Endothelial cell of hepatic sinusoid (primary cell): ENCODE data around the gene NKD1.

Experiments used
- in situ Hi-C: cut with HindIII; loops from 2 replicates; pipeline ENCODE4 v1.10.0; 2017; ENCODE audit warnings: low sequenced_read_pairs

The NKD1 gene

DNA sequence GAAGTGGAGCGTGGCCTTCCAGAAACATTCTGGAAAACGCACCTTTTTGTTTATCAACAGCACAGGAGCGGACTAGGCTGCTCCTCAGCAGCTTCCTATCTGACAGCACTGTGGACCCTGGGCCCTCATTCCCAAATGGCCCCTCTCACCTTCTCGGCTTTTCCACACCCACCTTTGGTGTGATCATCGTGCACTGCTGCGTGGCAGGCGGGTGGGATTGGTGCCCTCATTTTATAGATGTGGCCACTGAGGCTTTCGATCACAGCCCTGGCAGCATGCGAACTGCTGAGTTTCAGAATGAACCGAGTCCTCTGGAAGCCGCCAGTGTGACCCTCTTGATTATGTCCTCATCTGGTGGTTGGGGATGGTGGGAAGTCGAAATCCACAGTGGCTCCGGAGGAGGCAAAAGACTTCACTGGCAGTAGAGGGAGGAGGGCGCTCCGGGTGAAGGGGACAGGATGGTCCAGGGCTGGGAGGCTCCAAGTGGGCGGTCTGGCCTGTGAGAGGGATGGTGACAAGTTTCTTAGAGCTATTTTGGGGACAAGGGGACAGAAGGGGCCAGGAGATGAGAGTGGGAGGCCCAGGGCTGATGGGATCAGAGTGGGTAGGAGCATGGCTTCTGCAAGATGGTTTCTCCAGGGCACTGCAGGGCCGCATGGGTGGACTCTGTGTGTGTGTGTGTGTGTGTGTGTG is 49.5 kb downstream of the NKD1 start:
- in situ Hi-C loops: no loop called here

DNA sequence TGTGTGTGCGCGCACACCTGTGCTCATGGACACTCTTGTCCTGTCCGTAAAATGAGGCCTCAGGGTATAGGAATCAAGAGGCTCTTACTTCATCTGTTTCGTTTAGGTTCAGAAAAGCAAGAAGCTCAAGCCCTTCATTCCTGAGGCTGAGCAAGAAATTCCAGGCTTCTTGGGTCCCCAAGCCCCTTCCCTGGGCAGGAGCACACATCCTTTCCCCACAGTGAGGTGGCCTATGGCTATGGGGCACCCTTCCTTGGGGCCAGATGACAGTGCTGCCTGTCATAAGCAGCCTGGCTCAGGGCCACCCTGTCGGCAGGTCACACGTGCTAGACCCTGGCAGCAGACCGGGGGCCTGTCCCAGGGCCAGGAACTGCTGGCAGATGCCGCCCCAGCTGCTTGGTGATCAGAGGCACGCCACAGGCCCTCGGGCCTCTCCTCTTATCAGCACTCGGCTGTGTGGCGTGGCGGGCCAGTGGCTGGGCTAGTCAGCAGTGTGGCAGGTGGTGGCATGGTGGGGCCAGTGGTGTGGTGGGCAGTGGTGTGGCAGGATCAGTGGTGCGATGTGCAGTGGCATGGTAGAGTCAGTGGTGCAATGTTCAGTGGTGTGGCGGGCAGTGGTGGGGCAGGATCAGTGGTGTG is 50.2 kb downstream of the NKD1 start:
- in situ Hi-C loops: no loop called here

DNA sequence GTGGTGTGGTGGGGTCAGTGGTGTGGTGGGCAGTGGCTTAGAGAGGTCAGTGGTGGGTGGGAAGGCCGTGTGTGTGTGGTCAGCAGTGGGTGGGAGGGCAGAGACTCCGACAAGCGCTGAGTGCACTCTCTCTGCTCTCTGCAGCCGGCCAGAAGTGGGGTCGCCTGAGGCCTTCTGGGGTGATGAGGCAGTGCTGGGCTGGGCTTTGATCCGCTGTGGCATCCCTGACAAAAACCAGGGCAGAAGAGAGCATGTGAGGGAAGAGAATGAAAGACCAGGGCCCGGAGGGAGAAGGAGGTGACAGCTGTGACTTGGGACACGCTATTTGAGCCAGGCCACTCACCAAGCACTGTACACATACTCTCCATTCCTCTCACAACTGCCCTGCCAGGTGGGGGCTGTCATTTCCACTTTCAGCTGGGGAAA is 50.8 kb downstream of the NKD1 start:
- in situ Hi-C loops: no loop called here

DNA sequence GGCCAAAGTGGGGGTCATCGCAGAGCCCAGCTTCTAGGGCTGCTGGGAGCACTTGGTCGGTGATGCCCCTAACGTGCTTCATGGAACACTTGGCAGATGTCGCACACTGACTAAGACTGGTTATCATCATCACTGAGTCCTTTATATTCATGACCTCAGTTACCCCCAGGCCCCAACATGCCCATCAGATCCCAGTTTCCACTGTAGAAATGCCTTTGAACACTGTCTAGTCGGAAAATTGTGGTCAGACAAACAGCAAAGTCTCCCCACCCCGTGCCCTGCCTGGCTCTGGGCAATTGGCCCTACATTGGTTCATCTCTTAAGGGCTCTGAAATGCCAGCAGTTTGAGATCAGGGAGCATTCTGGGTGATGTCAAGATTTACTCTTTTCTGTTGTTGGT is 51.3 kb downstream of the NKD1 start:
- in situ Hi-C loops: no loop called here

DNA sequence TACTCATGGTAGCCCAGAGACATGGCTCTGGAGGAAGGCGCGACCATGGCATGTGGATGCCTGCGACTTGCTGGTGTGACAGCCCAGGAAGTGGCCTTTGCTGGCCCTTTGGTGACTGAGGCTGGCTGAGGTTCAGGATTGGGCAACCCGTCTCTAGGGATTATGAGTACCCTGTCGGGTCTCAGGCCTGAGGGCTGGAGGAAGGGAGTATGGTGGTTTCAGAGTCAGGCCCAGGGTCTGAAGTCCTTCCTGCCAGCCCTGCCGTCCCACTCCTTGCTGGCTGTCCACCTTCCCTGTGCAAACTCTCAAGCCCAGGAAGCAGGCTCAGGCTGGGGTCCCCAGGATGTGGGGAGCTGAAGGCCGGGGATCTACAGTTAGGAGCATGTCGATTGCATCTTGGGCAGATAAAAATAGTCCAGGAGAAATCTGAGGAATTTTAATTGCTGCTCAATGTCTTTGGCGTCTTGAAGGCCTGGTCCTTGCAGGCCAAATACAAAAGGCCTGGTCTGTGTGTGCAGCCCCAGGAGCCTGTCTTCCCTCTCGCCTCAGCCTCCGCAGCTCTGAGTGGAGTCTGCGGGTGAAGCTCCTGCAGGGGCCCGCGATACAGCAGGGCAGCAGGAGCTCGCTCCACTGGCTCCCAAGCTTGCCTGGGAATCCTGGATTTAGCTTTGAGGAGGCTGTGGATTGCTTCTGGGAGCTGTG is 52.5 kb downstream of the NKD1 start:
- in situ Hi-C loops: no loop called here

DNA sequence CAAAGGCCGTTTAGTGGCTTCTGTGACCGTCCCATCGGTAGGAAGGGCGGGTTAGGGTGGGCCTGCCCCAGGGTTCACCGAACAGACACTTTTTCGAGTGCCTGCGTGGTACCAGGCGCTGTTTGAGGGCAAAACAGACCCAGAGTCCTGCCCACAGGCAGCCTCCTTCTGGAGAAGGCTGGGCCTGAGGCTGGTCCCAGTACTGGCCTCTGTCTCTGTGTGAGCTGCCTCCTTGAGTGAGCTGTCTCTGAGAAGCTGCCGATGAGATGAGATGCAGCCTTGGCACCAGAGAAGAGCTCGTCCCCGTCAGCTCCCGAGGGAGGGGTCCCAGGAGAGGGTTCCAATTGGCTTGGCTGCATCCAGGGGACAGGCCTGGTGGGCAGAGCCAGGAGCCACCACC is 53.1 kb downstream of the NKD1 start:
- in situ Hi-C loops: no loop called here

DNA sequence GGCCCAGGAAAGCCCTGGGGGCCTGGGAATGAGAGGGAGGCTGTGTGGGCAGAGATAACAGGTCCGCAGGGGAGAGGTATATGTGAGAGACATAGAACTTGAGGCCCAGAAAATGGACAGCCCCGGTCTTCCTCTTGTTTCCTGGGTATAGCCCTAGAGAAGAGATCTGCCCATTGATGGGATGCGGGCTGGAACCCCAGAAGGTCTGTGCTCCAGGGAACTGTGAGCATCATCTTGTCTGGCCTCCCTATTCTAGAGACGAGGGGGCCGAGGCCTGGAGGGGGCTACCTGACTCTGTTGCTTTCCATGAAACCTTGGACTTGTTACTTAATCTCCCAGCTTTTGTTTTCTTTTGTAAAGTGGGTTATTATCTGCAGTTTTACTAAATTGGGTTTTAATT is 53.9 kb downstream of the NKD1 start:
- in situ Hi-C loops: no loop called here

DNA sequence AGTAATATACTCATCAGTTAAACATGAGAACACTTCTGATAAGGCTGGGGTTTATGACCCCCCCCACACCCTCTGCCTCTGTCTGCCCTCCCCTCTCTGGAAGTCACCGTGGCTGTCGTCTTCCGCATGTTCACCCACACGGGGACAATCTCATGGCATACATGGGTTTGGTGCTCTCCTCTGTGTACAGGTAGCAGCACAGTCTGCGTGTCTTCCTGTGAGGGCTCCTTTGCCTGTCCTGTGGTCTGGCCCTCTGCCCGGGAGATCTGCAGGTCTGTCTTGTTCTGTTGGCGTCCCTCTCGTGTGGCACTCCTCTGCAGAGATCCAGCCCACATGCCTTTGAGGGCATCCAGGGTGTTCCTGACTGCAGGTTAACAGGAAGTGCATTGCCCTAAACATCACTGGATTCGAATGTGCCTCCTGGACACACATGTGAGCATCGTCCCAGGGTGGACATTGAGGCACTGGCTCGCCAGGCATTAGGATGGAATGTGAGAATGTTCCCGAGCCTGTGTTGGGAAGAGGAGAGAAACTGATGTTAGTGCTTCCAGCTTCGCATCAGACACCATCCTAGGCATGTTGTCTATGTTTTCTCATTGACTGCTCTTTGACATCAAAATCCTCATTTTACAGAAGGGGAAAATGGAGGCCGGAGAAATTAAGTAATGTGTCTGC is 54.5 kb downstream of the NKD1 start:
- in situ Hi-C loops: no loop called here

DNA sequence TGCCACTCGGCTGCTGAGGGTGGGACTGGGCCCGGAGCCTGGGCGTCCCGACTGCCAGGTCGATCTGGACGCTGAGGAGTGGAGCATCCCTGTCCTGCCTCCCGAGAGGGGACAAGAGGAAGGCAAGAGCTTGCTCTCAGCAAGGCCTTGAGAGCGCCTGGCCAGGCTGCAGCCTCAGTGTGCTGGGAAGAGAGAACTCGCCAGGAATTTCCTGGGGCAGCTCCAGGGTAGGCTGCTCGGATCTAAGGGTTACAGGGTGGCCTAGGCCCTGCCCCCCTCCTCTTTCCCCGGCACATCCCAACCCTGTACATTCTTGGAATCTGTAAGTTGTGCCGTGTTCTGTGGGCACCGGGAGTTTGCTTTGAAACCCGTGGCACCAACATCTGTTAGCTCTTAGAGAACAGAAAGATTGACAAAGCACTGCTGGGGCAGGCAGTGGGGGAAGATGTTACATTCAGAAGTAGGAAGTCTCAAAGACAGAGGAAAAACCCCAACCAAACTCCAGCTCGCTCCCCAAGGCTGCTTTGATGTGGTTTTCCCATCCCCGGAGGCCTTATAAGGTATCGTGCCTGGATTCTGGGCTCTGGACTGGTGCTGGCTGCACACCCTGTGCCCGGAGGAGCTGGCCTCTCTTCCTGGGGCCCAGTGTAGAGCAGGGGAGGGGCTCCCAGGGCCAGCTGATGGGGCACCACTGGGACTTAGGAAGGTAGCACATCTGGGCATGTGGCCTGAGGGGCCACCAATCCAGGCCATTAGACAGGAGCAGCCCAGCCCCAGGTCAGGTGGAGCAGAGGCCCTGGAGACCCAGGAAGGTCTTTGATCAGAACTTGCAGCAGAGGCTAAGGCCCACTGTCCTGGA is 55.2 kb downstream of the NKD1 start:
- in situ Hi-C loops: no loop called here

DNA sequence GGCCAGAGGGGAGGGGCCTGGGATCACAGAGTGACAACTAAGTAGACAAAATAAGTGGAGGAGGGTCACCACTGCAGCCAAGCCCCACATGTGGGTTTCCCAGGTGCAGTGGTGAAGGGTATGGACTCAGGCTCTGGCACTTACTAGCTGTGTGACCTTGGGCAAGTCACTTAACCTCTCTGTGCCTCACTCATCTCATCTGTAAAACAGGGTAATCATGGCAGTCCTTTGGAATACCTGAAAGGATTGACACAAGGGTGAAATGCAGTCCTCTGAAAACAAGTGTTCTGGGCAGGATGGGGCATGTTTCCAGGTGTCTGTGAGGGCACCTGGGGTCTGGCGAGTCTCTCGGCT is 55.8 kb downstream of the NKD1 start:
- in situ Hi-C loops: no loop called here

DNA sequence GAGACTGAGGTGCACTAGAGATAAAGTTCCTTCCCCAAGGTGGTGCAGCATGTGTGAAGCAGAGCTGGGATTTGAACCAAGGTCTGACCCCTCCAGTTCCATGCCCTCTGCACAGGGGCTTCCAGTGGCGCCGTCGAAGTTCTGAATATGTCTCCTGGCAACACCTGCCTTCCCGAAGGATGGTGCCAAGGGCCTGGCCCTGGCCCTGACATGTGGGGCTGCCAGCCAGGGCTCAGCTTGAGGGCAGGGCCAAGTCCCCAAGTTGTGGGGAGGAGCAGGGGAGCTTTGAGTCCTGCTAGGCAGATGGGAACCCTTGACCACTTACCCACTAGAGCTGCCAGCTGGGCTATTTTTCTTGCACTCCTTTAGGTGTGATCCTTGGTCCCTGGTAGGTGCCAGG is 56.4 kb downstream of the NKD1 start:
- in situ Hi-C loops: no loop called here

DNA sequence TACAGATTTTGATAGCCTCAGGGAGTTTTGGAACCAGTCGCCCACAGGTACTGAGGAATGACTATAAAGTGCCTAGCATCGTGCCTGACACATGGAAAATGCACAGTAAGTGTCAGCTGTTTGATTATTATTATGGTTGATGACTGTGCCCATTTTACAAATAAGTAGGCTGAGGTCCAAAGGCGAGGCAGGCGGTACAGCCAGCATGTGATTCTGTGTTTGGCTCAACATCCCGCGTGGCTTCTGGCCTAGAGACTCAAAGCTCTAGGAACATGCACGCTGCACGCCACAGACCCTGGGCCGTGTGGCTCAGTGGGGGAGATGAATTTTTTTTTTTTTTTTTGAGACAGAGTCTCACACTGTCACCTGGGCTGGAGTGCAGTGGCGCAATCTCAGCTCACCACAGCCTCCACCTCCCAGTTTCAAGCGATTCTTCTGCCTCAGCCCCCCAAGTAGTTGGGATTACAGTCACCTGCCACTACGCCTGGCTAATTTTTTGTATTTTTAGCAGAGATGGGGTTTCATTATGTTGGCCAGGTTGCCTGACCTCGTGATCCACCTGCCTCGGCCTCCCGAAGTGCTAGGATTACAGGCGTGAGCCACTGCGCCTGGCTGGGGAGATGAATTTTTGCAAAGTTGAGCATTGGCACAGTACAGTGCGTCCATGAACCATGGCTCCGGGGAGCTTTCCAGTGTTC is 57.7 kb downstream of the NKD1 start:
- in situ Hi-C loops: no loop called here

DNA sequence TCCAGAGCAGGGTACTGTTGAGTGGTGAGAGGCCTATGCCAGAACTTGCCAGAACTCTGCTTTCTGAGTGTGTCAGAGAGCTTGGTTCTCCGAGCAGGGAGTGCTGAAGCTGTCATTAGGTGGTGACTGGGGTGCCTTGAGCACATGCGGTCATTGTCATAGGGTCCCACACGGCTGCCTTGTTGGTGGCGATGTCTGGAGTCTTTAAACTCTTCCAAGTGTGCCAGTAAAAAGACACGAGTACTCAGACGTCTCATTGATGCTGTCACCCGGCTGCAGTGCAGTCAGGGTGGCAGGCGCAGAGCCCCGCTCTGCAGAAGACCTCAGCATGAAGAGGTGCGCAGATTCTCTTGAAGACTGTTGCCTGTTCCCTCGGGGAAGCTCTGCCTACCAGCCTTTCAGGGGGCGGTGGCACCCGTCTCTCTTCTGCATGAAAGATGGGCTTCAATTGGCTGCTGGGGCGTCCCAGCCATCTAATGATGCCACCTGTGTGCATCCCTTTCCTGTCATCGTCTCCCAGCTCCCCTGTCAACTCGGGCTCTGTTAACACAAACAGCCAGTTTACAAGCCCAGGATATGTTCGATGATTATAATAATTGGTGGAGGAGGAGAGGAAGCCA is 58.3 kb downstream of the NKD1 start:
- in situ Hi-C loops: no loop called here

DNA sequence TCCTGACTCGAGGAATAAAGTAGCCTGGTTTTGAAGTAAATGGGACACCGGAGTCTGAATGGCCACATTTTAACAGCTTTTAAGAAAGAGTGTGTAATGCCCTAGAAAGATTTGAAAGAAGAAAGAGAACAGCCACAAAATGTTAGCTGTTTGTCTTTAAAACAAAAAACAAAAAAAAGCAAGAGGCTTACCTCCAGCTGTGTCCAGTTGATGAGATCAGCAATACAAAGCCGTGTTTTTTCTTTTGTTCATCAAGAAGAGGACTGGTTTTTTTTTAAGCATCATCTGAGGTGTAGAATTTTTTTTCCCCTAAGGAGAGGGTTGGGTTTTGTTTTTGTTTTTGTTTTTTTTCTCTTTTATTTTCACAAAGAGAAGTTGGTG is 58.8 kb downstream of the NKD1 start:
- in situ Hi-C loops: no loop called here

DNA sequence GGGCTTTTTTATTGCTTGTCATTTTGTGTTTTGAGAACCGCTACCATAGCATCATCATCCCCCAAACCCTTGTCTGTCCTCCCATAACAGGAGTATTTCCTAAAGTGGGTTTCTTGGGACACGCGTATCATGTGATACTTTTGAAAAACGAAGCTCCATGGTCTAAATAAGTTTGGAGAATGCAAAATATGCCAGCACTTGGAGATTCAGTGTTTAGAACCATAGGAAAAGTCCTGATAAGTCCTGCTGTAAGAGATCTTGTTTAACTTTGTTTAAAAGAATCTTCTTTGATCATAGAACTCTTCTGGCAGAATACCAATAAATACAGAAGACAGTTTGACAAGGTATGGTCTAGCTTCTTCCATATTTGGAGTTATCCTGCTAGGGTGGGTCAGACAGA is 59.3 kb downstream of the NKD1 start:
- in situ Hi-C loops: no loop called here

DNA sequence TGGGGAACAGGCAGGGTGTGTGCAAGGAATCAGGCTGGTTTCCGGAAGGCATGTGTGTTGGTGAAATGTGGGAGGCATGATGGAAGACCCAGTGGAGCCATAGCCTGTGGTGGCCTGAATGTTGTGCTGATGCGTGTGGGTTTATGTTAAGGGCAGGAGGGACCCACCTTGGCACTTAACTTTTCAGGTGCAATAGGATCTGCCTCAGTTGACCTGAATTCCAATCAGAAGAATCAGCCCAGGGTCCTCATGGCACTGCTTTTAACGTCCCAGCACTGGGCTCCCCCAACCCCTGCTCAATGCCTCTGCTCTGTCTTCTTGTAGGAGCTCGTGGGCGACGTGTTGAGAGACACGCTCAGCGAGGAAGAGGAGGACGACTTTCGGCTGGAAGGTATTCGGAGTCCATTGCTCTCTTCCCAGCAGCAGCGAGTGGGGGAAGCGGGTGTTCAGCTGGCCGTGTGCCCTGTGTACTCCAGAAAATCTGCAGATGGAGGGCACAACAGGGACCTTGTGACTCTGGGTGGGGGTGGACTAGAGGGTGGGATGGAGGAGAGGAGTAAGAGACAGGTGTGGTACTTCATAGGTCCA is 59.9 kb downstream of the NKD1 start:
- in situ Hi-C loops: no loop called here

DNA sequence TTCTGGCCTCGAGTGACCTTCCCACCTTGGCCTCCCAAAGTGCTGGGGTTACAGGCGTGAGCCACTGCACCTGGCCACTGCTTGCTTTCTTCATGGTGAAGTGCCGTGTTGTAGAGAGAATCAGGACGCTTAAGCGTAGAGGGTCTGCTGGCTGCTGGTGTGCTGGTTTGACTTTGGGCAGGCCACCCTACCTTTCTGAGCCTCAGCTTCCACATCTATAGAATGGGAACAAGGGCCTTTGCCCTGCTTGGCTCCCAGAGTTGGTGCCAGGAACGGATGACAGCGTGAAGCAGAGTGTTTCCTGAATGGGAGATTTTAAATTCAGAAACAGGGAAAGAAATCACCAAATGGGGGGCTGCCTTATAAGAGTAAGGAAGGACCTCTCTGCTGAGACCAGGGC is 60.9 kb downstream of the NKD1 start:
- in situ Hi-C loops: no loop called here

DNA sequence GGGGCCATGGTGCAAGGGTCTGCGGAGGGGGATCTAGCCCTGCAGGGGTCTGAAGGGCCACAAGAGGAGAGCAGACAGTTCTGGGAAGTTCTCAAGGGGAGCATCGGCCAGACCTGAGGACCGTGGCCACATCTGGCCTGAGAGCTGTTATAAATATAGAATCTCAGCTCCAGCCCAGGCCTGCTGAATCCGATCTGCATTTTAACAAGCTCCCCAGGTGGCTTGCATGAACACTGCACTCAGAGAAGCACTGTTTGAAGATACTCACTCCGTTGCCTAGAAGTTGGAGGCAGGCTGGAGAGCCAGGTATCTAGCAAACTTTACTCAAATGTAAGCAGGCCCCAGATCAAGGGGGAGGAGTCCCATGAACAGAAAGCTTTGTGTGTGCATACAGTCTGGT is 61.3 kb downstream of the NKD1 start:
- in situ Hi-C loops: no loop called here
